Loucy (cell line): ENCODE data around the gene IRF7.

ENCODE experiments used
- H2AFZ ChIP-seq: fragments of 200-600 bp; sonication (generic); 2 replicates; pipeline ENCODE4 v1.6.0; 2016; ENCODE audit warnings: antibody characterized with exemption, mild to moderate bottlenecking, low read length, moderate library complexity
- H3F3A ChIP-seq: fragments of 200-600 bp; 2 replicates; pipeline ENCODE4 v1.6.0; 2016; ENCODE audit warnings: antibody characterized with exemption, low read depth, mild to moderate bottlenecking
- H3K27me3 ChIP-seq: fragments of 200-600 bp; sonication (generic); 2 replicates; pipeline ENCODE4 v1.6.1; 2014; ENCODE audit warnings: low read length, mild to moderate bottlenecking; ENCODE audit not compliant: insufficient read depth, poor library complexity, severe bottlenecking
- H3K36me3 ChIP-seq: fragments of 200-600 bp; sonication (generic); 2 replicates; pipeline ENCODE4 v1.6.1; 2016; ENCODE audit warnings: low read length; ENCODE audit not compliant: insufficient read depth
- H3K4me1 ChIP-seq: fragments of 200-600 bp; sonication (generic); 2 replicates; pipeline ENCODE4 v1.5.1; 2014; ENCODE audit warnings: low read length, mild to moderate bottlenecking; ENCODE audit not compliant: insufficient read depth, poor library complexity, severe bottlenecking
- H3K4me2 ChIP-seq: fragments of 200-600 bp; sonication (generic); 2 replicates; pipeline ENCODE4 v1.6.0; 2014; ENCODE audit warnings: antibody characterized with exemption, low read length, low read depth, mild to moderate bottlenecking; ENCODE audit not compliant: poor library complexity, severe bottlenecking
- H3K4me3 ChIP-seq: fragments of 200-600 bp; sonication (generic); 2 replicates; pipeline ENCODE4 v1.5.1; 2014; ENCODE audit warnings: low read length, mild to moderate bottlenecking, mixed read lengths; ENCODE audit not compliant: poor library complexity, severe bottlenecking
- H3K79me2 ChIP-seq: fragments of 200-600 bp; sonication (generic); 2 replicates; pipeline ENCODE4 v1.6.1; 2014; ENCODE audit warnings: low read length; ENCODE audit not compliant: insufficient read depth
- H3K9ac ChIP-seq: fragments of 200-600 bp; sonication (generic); 2 replicates; pipeline ENCODE4 v1.6.0; 2014; ENCODE audit warnings: mild to moderate bottlenecking, low read depth, low read length, moderate library complexity; ENCODE audit not compliant: poor library complexity, severe bottlenecking
- H3K9me2 ChIP-seq: fragments of 200-600 bp; sonication (generic); replicated peaks from 2 replicates; pipeline ENCODE4 v1.6.1; 2016; ENCODE audit warnings: low read depth, low read length, mixed read lengths
- H3K9me3 ChIP-seq: fragments of 200-600 bp; sonication (generic); 2 replicates; pipeline ENCODE4 v1.6.1; 2014; ENCODE audit warnings: mild to moderate bottlenecking, antibody characterized with exemption, low read length, low read depth; ENCODE audit not compliant: insufficient read depth
- H4K20me1 ChIP-seq: fragments of 200-600 bp; sonication (generic); 2 replicates; pipeline ENCODE4 v1.6.0; 2014; ENCODE audit warnings: antibody characterized with exemption, low read length, mild to moderate bottlenecking; ENCODE audit not compliant: insufficient read depth, poor library complexity, severe bottlenecking
- CTCF ChIP-seq: fragments of 200-600 bp; sonication (generic); conservative IDR thresholded peaks from 2 replicates; pipeline ENCODE4 v1.5.1; 2014; ENCODE audit warnings: mild to moderate bottlenecking, antibody characterized with exemption, low read length
- EZH2phosphoT487 ChIP-seq: fragments of 200-600 bp; IDR thresholded peaks from 2 replicates; pipeline ENCODE4 v1.6.1; 2018; ENCODE audit warnings: antibody characterized with exemption, mild to moderate bottlenecking, moderate library complexity, borderline replicate concordance

Gene IRF7

GRCh38 chr11:605286-606129 lies 10.2 kb downstream of the IRF7 start:
- peaks cover 94% of the 10 kb centered on the region; the same call in 1 of the 2 replicates for H3K36me3 ChIP-seq
- H3K79me2 ChIP-seq = no peaks in the 10 kb centered on the region
- H2AFZ ChIP-seq = no peak overlapping the region
- no peaks in the 10 kb centered on the region for H3K9me2 ChIP-seq
- no peak overlapping the region for H3K4me3 ChIP-seq
- H3K4me1 ChIP-seq = no peaks in the 10 kb centered on the region
- H3K9me3 ChIP-seq = no peaks in the 10 kb centered on the region
- no peaks in the 10 kb centered on the region for H3K27me3 ChIP-seq
- H3K4me2 ChIP-seq = no peak overlapping the region
- no peak overlapping the region for H3K9ac ChIP-seq
- H3F3A ChIP-seq = no peaks in the 10 kb centered on the region
- no peak for TF ChIP-seq EZH2phosphoT487
- TF ChIP-seq CTCF = no peak
- no peaks in the 10 kb centered on the region for H4K20me1 ChIP-seq

- H3F3A ChIP-seq = no peaks in the 10 kb centered on the region
- no peak overlapping the region for H3K4me3 ChIP-seq
- no peaks in the 10 kb centered on the region for H3K9me3 ChIP-seq
- peaks cover 91% of the 10 kb centered on the region; the same call in 1 of the 2 replicates for H3K36me3 ChIP-seq
- no peaks in the 10 kb centered on the region for H3K79me2 ChIP-seq
- H3K4me2 ChIP-seq = no peak overlapping the region
- H4K20me1 ChIP-seq = no peaks in the 10 kb centered on the region
- H3K27me3 ChIP-seq = no peaks in the 10 kb centered on the region
- TF ChIP-seq CTCF (no peak), EZH2phosphoT487 (no peak)
- H2AFZ ChIP-seq = no peak overlapping the region
- no peak overlapping the region for H3K9ac ChIP-seq
- H3K4me1 ChIP-seq = no peaks in the 10 kb centered on the region
- no peaks in the 10 kb centered on the region for H3K9me2 ChIP-seq
Observed at GRCh38 chr11:603154-603553, 12.6 kb downstream of the IRF7 start.

GRCh38 chr11:601573-602245 lies 14.0 kb downstream of the IRF7 start:
- H3K4me2 ChIP-seq = no peak overlapping the region
- H3K4me1 ChIP-seq = no peaks in the 10 kb centered on the region
- H3K79me2 ChIP-seq = no peaks in the 10 kb centered on the region
- no peak overlapping the region for H3K4me3 ChIP-seq
- TF ChIP-seq EZH2phosphoT487 (no peak), CTCF (no peak)
- H3K9ac ChIP-seq = no peak overlapping the region
- H3F3A ChIP-seq = no peaks in the 10 kb centered on the region
- H4K20me1 ChIP-seq = no peaks in the 10 kb centered on the region
- no peaks in the 10 kb centered on the region for H3K27me3 ChIP-seq
- H2AFZ ChIP-seq = no peak overlapping the region
- H3K9me3 ChIP-seq = no peaks in the 10 kb centered on the region
- no peaks in the 10 kb centered on the region for H3K9me2 ChIP-seq
- H3K36me3 ChIP-seq = peaks cover 89% of the 10 kb centered on the region; the same call in 1 of the 2 replicates
